ENCODE results near the gene TVP23A.

DNA sequence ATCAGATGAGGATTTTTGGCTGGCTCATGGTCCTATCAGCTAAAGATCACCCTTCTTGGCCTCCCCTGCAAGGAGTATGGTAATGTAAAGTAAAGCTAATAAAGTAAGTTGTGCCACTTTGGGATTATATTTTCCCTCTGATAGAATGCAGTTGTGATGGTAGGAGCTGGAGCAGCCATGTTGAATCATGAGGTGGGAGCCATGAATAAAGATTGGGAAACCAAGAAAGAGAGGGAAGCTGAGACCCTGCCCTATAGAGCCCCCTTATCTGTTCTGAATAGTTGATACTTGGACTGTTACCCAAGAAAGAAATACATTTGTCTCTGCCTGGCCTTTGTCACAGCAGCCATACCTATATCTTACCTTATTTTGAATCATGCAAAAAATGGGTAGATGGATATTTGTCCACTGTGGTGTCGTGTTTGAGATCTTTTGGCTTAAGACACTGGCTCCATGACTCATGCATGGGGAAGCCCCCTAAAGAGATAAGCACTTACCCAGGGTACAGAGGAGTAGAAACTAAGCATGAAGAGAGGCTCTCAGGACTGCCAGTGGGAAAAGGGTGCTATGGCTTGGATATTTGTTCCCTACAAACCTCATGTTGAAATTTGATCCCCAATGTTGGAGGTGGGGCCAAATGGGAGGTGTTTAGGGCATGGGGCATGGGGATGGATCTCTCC, 17.7 kb upstream of the TVP23A start:
- TF ChIP-seq, protein P1, sequence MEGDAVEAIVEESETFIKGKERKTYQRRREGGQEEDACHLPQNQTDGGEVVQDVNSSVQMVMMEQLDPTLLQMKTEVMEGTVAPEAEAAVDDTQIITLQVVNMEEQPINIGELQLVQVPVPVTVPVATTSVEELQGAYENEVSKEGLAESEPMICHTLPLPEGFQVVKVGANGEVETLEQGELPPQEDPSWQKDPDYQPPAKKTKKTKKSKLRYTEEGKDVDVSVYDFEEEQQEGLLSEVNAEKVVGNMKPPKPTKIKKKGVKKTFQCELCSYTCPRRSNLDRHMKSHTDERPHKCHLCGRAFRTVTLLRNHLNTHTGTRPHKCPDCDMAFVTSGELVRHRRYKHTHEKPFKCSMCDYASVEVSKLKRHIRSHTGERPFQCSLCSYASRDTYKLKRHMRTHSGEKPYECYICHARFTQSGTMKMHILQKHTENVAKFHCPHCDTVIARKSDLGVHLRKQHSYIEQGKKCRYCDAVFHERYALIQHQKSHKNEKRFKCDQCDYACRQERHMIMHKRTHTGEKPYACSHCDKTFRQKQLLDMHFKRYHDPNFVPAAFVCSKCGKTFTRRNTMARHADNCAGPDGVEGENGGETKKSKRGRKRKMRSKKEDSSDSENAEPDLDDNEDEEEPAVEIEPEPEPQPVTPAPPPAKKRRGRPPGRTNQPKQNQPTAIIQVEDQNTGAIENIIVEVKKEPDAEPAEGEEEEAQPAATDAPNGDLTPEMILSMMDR (IDR thresholded peaks at IDR 0.05 in 8 of 11, conservative IDR thresholded peaks at IDR 0.05 in 3 of 11), result no peak
- TF ChIP-seq POLR2AphosphoS5 (IDR thresholded peaks at IDR 0.05), result no peak
- no peak for TF ChIP-seq POLR2A (IDR thresholded peaks at IDR 0.05)

Data from spleen (tissue), 7 donors.